CD14-positive monocyte (primary cell): ENCODE data around the gene TAC3. TPM values are rescaled to one million over a fixed set of nuclear protein-coding genes. Genes with fewer than 3 reads are reported as not detected.

ENCODE experiments used
- DNase-seq, 3 donors: peaks; one replicate each; pipeline ENCODE4 v3.0.0-alpha.2; 2011 to 2022
- H2AFZ ChIP-seq: 2 replicates; pipeline ENCODE4 v1.6.0; 2012; ENCODE audit warnings: mild to moderate bottlenecking, low read depth, low read length, inconsistent platforms; ENCODE audit not compliant: insufficient read depth, poor library complexity, severe bottlenecking
- H3K27ac ChIP-seq, 2 donors: 1 replicate in 1 of 2; 2 replicates in 1 of 2; pipeline ENCODE4 v1.5.1; 2012 to 2013; ENCODE audit warnings: low read length in 2 of 2, control low read depth in 1 of 2, inconsistent platforms in 1 of 2, low read depth in 1 of 2, mild to moderate bottlenecking in 1 of 2
- H3K27me3 ChIP-seq, 2 donors: one replicate each; pipeline versions ENCODE4 v1.6.0 to v1.6.1; 2011 to 2013; ENCODE audit warnings: low read length in 2 of 2; ENCODE audit not compliant: control insufficient read depth in 2 of 2, insufficient read depth in 2 of 2
- H3K36me3 ChIP-seq, 2 donors: replicated peaks in 1 of 2; 1 replicate in 1 of 2; 2 replicates in 1 of 2; pipeline versions ENCODE4 v1.5.1 to v1.6.1; 2012 to 2013; ENCODE audit warnings: low read length in 2 of 2, control low read depth in 1 of 2, inconsistent platforms in 1 of 2, mild to moderate bottlenecking in 1 of 2; ENCODE audit not compliant: insufficient read depth in 2 of 2, control insufficient read depth in 1 of 2
- H3K4me1 ChIP-seq, 2 donors: 1 replicate in 1 of 2; 2 replicates in 1 of 2; pipeline versions ENCODE4 v1.5.1 to v1.6.1; 2012 to 2013; ENCODE audit warnings: low read length in 2 of 2, control low read depth in 1 of 2, inconsistent platforms in 1 of 2, mild to moderate bottlenecking in 1 of 2, moderate library complexity in 1 of 2; ENCODE audit not compliant: insufficient read depth in 2 of 2, control insufficient read depth in 1 of 2
- H3K4me2 ChIP-seq: replicated peaks from 2 replicates; pipeline ENCODE3; 2012; ENCODE audit warnings: low read length, moderate library complexity, mild to moderate bottlenecking; ENCODE audit not compliant: poor library complexity, severe bottlenecking; ENCODE audit errors: extremely low read depth
- H3K4me3 ChIP-seq, 3 experiments: fragments of 200-600 bp in 1 of 3; sonication (generic) in 1 of 3; replicated peaks in 1 of 3; 1 replicate in 2 of 3; 2 replicates in 1 of 3; pipeline ENCODE4 v1.5.1; 2011 to 2013; ENCODE audit warnings: low read length in 3 of 3, mild to moderate bottlenecking in 3 of 3, control low read depth in 2 of 3, low read depth in 2 of 3, inconsistent platforms in 1 of 3, moderate library complexity in 1 of 3
- H3K79me2 ChIP-seq: 2 replicates; pipeline ENCODE4 v1.6.0; 2012; ENCODE audit warnings: mild to moderate bottlenecking, control low read depth, inconsistent platforms, low read length, moderate library complexity; ENCODE audit not compliant: insufficient read depth
- H3K9ac ChIP-seq: 2 replicates; pipeline ENCODE4 v1.6.0; 2017; ENCODE audit warnings: low read length, mild to moderate bottlenecking; ENCODE audit not compliant: insufficient read depth, poor library complexity, severe bottlenecking
- H3K9me3 ChIP-seq, 2 donors: replicated peaks in 1 of 2; 1 replicate in 1 of 2; 2 replicates in 1 of 2; pipeline versions ENCODE4 v1.5.1 to v1.6.1; 2012 to 2013; ENCODE audit warnings: low read length in 2 of 2, control low read depth in 1 of 2; ENCODE audit not compliant: control insufficient read depth in 1 of 2, insufficient read depth in 1 of 2
- H4K20me1 ChIP-seq: 2 replicates; pipeline ENCODE4 v1.6.0; 2012; ENCODE audit warnings: mild to moderate bottlenecking, low read length, control low read depth, moderate library complexity; ENCODE audit not compliant: insufficient read depth
- H3K27ac Mint-ChIP-seq, 7 donors: one replicate each; pipeline ENCODE4 v1.8.0; 2020; ENCODE audit warnings: mild to moderate bottlenecking in 7 of 7, mixed read lengths in 7 of 7, moderate library complexity in 6 of 7, inconsistent platforms in 2 of 7
- H3K27me3 Mint-ChIP-seq, 3 donors: one replicate each; pipeline ENCODE4 v1.8.0; 2021 to 2022; ENCODE audit warnings: low read depth in 3 of 3, mild to moderate bottlenecking in 3 of 3, mixed read lengths in 3 of 3, moderate library complexity in 3 of 3, inconsistent platforms in 1 of 3
- H3K36me3 Mint-ChIP-seq, 2 donors: one replicate each; pipeline ENCODE4 v1.8.0; 2020; ENCODE audit warnings: mixed read lengths in 2 of 2, inconsistent platforms in 1 of 2, mild to moderate bottlenecking in 1 of 2
- H3K4me1 Mint-ChIP-seq: one replicate; pipeline ENCODE4 v1.8.0; 2020; ENCODE audit warnings: mild to moderate bottlenecking, mixed read lengths
- H3K4me3 Mint-ChIP-seq, 2 donors: one replicate each; pipeline ENCODE4 v1.8.0; 2020; ENCODE audit warnings: mild to moderate bottlenecking in 2 of 2, mixed read lengths in 2 of 2, moderate library complexity in 1 of 2
- H3K9me3 Mint-ChIP-seq, 7 donors: one replicate each; pipeline ENCODE4 v1.8.0; 2020 to 2022; ENCODE audit warnings: mixed read lengths in 7 of 7, mild to moderate bottlenecking in 6 of 7, moderate library complexity in 6 of 7, inconsistent platforms in 2 of 7
- WGBS: methylation state at CpG from one replicate; pipeline ENCODE4 v1.1.5; 2013; ENCODE audit warnings: missing lambda C conversion rate; ENCODE audit not compliant: insufficient coverage; 5-methylcytosine and 5-hydroxymethylcytosine counted together
- intact Hi-C, 2 donors: fragments of 100-400 bp; cut with micrococcal nuclease; formaldehyde crosslinking; loops; one replicate each; pipeline versions ENCODE4 v1.15.0 to v1.15.1; 2023
- polyA minus RNA-seq: library from RNA; depleted of rRNA, polyadenylated mRNA; stranded (reverse); fragments of >200 nt; gene quantifications from 2 replicates; pipeline ENCODE4 v1.2.3, GENCODE V29; 2012
- polyA plus RNA-seq, 3 donors: library from polyadenylated mRNA; depleted of rRNA in 1 of 3; unstranded in 2 of 3; stranded (reverse) in 1 of 3; fragments of 300-500 nt in 2 of 3; fragments of >200 nt in 1 of 3; fragmentation: Illumina TruSeq in 2 of 3; gene quantifications; 1 replicate in 2 of 3; 2 replicates in 1 of 3; pipeline ENCODE4 v1.2.3, GENCODE V29; 2012 to 2021
- total RNA-seq, 12 experiments: library from RNA in 1 of 12; stranded (reverse) in 1 of 12; fragments of 120-200 nt in 1 of 12; gene quantifications; one replicate each; pipeline ENCODE4 v1.2.4 and lab custom pipeline; 2013 to 2026; ENCODE audit warnings: mixed read lengths in 6 of 12, inconsistent platforms in 1 of 12
- TF ChIP-seq, protein P1 (sequence below): fragments of 200-600 bp; IDR thresholded peaks from one replicate; pipeline ENCODE4 v1.8.0; 2022; ENCODE audit warnings: antibody characterized with exemption, mild to moderate bottlenecking

The TAC3 gene
- total RNA-seq (2013), result not detected
- polyA plus RNA-seq (under 1 TPM in 1 of 3 donors, not detected in 2; 0.15 TPM), polyA minus RNA-seq (not detected in 2 replicates), total RNA-seq (lab: John Stamatoyannopoulos, UW) (0 to 0.69 (median 0.07) reads per million in 11 experiments)

- no peaks in the 10 kb centered on the region for H3K36me3 ChIP-seq
- TF ChIP-seq, protein P1, sequence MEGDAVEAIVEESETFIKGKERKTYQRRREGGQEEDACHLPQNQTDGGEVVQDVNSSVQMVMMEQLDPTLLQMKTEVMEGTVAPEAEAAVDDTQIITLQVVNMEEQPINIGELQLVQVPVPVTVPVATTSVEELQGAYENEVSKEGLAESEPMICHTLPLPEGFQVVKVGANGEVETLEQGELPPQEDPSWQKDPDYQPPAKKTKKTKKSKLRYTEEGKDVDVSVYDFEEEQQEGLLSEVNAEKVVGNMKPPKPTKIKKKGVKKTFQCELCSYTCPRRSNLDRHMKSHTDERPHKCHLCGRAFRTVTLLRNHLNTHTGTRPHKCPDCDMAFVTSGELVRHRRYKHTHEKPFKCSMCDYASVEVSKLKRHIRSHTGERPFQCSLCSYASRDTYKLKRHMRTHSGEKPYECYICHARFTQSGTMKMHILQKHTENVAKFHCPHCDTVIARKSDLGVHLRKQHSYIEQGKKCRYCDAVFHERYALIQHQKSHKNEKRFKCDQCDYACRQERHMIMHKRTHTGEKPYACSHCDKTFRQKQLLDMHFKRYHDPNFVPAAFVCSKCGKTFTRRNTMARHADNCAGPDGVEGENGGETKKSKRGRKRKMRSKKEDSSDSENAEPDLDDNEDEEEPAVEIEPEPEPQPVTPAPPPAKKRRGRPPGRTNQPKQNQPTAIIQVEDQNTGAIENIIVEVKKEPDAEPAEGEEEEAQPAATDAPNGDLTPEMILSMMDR, result no peak
- no peak within 1 kb of the TSS for H2AFZ ChIP-seq
- Mint-ChIP-seq H3K36me3 (no peaks in the 10 kb centered on the region), H3K27me3 (peaks cover 6 to 18% (median 10%) of the 10 kb centered on the region in 3 donors), H3K4me3 (peak within 1 kb of the TSS in 1 of 2 donors; percentile 43), H3K9me3 (no peaks in the 10 kb centered on the region), H3K4me1 (peaks cover 9% of the 10 kb centered on the region), H3K27ac (no peak within 1 kb of the TSS)
- no peaks in the 10 kb centered on the region for H3K9me3 ChIP-seq
- no peaks in the 10 kb centered on the region for H4K20me1 ChIP-seq
- no peak within 1 kb of the TSS for H3K4me3 ChIP-seq
- no peak within 1 kb of the TSS for H3K27ac ChIP-seq
- H3K9ac ChIP-seq, result no peak within 1 kb of the TSS
- no peak within 1 kb of the TSS for H3K4me2 ChIP-seq
- 100% methylated on average over 1 of the region's 6 CpGs for WGBS
- intact Hi-C loops, result no loop called here
- no peaks in the 10 kb centered on the region for H3K79me2 ChIP-seq
- no peak for DNase-seq
- H3K4me1 ChIP-seq, result peaks cover 9 to 12% of the 10 kb centered on the region in 2 donors
- peaks cover 2 to 6% of the 10 kb centered on the region in 2 donors for H3K27me3 ChIP-seq
Measured at GRCh38 chr12:57016348-57016747, at the start of gene TAC3. Gene TAC3 (minus strand): TSS chr12:57016529. CDS start chr12:57015797, 732 bp downstream.

GRCh38 chr12:57063991-57064685 is 47.8 kb upstream of the TAC3 start:
- peak; percentile 56 to 83 (median 59) for DNase-seq
- H3K4me2 ChIP-seq, result peak overlapping the region; percentile 35
- intact Hi-C loops, result loop anchor here in 1 of 2 donors (5.0 kb wide), 1 partner anchor 57 kb away; the partner anchor contains the start of gene ZBTB39

More at GRCh38 chr12:57063991-57064685, 47.8 kb upstream of the TAC3 start:
- Histone ChIP-seq H3K36me3 (peaks cover 14 to 21% of the 10 kb centered on the region in 2 donors), H3K4me1 (peaks cover 16 to 29% of the 10 kb centered on the region in 2 donors), H3K79me2 (no peaks in the 10 kb centered on the region), H4K20me1 (no peaks in the 10 kb centered on the region), H3K27me3 (no peaks in the 10 kb centered on the region), H3K4me3 (peak overlapping the region in 2 of 3 experiments; percentile 16 to 44), H3K9me3 (no peaks in the 10 kb centered on the region), H3K9ac (peak overlapping the region; percentile 37), H3K27ac (peak overlapping the region in 1 of 2 donors; percentile 83), H2AFZ (no peak overlapping the region)
- H3K36me3 Mint-ChIP-seq, result peaks cover 13 to 31% of the 10 kb centered on the region in 2 donors
- H3K4me1 Mint-ChIP-seq, result peaks cover 26% of the 10 kb centered on the region
- no peaks in the 10 kb centered on the region for H3K27me3 Mint-ChIP-seq
- peak overlapping the region; percentile 82 to 90 (median 86) for H3K27ac Mint-ChIP-seq
- no CpG with 5 or more reads among the region's 5 CpGs for WGBS
- TF ChIP-seq, protein P1, result no peak
- H3K9me3 Mint-ChIP-seq, result peaks cover 0 to 2% (median 0%) of the 10 kb centered on the region in 7 donors
- H3K4me3 Mint-ChIP-seq, result peak overlapping the region in 1 of 2 donors; percentile 51
